COLO829 (cell line): ENCODE data around the gene POLG.

Experiments
- DNase-seq: peaks from one replicate; pipeline ENCODE4 v3.0.0; 2012; ENCODE audit warnings: low spot score

Gene POLG

DNA sequence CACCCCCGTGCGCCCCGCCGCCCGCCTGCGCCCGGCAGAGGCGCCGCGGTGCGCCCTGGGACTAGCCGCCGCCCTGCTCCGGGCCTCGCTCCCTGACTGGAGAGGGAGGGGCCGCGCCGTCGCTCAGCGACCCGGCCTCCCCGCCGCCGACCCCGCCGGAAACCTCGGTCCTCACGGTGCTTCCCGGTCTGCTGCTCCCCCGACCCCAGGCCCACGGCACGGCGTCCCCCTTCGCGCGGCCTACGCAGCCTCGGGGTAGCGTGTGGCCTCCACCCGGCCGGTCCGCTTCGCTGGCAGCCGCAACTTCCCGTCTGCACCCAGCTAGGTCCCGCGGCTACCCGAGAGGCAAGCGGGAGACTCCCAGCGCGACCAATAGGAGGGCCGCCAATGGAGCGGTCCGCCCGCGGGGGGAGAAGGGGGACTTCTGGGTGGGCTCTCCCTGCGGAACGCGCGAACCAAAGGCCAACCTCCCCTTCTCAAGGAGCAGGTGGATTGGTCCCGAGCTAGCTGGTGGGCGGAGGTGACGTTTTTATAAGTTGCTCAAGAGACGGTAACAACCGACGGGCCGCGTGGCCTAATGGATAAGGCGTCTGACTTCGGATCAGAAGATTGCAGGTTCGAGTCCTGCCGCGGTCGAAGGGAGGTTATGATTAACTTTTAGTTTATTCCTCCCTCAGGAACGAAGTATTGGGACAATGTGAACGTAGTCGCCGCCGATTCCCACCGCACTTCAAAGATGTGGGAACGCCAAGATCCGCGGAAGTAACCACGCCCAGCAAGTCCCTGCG lies at the start of gene POLG:
Gene POLG, minus strand, starts transcription at position 315 of the 788 bp plus-strand sequence. CDS start 1,070 bp downstream, outside the sequence.
- peak; percentile 97 for DNase-seq

DNA sequence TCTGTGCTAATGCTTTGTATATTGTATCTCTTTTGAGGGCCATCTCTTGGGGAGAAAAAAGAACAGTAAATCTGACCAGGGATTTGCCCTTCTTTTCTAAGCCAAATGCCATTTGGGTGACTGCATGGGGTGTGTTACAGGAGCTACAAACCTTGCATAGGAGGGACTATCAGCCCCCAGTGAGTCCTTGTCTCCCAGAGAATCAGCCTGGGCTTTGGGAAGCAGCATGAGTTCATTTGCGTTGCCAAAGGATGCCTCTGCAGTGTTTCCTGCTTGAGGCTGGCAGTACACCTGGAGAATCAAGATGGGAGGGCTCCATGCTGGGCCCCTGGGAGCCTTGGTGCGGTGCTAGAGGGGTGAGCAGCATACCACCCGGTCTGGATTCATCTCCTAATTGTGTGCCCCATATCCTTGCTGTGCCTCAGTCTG lies 49.6 kb upstream of the POLG start:
- DNase-seq: no peak

DNA sequence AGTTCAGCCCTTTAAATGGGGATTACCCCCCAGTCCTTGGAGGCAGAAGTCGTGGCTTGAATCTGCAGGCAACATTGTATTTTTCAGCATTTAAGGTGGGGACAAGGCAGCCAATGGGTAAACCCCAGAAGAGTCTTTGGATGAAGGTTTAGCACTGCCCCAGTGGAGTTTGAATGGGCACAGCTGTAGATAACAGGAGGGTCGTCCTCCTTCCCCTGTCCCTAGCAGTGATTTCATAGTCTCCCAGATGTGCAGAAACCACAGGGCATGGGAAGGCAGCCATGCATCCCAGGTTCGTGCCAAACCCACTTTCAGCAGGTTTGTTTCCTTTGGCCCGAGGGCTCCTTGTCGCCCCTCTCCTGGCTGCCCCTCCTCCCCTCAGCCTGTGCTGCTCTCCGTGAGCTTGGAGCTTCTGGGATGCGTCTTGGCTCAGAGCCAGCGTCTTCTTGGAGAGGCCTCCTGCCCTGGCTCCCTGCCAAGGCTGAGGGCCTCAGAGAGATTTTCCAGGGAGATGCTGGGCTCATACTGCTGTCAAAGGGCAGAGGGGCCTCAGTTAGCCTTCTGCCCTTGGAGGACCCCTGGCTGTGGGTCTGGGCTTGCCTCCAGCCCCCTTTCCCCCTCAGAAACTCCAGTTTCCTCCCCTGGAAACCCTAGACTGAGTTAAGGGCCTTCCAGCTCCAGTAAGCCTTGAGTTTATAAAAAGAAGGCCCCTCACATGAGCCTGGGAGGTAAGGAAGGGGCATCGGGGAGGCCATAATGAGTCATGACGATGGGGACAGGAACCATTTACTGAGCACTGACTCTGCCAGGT lies 48.9 kb upstream of the POLG start:
- no peak for DNase-seq

DNA sequence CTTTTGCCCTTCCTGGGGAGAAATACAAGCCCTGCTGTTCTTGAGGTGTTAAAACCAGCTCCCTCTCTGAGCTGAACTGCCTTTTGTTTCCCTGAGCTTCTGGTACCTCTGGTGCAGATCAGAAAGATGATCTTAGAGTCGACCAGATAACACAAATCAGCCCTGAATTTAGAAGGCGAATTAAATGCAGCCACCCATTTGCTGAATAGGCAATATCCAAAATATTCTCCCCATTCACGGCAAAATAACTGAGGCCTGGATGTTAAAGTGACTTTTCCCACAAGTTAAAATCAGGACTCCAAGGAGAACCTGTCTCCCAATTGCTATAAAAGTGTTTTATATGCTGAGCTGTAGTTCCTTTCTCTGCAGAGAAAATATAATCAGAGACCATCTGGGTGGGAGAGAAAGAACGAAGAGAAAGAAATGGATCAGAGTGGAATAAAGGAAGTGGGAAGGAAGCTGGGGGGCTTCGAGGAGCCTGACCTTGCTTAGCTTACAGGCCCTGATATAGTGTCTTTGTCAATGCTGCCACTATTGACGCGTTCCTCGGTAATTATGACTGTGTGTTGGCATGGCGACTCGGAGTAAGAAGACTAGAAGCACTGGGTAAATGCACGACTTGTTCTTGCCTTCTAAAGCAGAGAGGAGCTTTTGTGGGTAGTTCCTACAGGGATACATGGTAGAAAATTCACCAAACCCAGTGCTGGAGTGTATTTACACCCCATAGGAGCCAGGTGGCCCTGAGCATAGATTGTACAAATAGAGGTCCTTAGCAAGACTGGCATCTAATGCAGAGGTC lies 47.5 kb upstream of the POLG start:
- DNase-seq: no peak

DNA sequence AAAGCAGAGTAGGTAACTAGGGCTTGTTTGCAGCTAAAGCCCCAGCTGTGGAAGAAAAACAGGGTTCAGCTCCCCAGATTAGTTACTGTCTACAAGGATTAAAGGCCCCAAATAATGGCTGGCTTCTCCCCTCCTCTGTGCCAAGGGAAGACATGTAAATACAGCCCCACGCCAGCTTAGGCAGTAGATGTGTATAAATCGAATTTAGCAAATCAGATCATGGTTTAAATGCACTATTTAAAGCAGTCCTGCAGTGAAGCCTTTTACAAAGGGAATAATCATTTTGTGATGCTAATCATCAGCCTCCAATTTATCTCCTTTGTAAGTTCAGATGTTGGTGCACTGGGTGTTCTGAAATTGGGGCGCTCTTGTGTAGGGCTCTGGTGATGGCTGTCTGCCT lies 46.7 kb upstream of the POLG start:
- DNase-seq: no peak

DNA sequence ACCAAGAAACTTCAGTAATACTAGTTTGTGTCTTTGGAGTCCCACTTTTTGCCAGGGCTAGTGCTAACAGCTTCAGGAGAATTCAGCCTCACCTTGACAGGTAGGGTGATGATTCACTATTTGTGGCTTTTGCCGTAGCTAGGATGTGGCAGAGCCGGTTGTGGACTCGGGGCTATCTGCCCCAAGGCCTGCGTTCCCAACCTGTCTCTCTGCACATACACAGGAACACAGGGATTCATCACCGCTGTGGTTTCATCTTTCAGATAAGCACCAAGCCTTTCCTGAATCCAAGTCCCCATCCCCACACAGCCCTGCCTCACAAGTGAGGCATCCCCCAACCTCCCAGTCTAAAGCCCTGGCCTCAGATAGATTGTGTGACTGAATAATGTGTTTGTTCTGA lies 45.2 kb upstream of the POLG start:
- no peak for DNase-seq

DNA sequence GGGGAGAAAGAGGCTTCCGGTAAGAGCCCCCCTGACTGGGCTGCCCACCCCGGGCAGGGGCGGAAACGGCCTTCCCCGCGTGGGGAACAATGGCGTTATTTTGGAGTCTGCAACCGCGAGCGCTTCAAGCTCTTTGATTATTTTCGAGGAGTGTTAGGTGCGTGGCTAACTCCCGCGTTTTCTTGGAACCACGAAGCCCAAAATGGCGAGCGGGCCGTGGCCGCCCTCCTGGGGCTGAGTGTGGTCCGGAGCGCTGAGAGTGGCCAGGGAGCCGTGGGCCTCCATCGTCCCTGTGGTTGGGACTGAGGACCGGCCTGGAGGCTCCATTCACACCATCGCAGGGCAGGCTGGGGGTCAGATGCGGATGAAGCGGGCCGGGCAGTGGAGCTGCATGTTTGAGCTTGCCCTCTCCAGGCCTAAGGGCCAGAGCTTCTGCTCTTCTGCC lies 44.6 kb upstream of the POLG start:
- no peak for DNase-seq

DNA sequence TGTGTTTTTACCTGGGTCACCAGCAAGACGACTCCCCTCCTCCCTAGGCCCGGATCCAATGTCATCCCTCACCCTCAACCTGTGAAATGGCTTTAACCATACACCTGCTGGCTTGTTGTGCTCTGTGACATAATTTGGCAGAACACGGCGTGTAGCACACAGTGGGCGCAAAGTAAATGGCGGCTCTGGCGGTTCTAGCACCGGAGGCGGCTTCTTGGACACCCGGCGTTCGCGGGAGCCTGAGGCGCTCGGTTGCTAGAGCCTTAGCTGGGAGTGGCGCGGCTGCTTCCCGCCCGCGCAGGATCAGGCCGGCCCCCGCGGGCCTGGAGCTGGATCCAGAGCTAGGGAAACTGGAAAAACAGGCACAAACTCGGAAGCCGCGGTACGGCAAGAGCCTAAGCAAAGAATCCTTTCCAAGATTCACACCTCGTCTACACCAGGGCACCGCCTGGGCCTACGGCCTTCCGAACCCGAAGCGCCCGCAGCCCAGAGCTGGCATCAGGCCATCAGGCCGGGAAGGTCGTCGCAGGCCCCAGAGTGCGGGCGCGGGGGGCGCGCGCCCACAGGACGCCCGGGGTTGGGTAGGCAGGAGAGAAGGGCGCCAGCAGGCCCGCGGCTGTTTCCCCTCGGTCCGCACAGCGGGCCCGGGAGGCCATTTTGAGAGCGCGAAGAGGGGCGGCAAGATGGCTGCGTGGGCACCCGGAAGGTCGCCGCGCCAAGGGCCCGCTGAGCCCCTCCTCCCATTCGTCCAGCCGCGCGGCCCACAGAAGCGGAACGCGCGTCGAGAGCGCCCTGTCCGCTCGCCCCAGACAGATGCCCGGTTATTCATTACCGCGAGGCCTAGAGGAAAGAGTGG lies 43.9 kb upstream of the POLG start:
- no peak for DNase-seq

DNA sequence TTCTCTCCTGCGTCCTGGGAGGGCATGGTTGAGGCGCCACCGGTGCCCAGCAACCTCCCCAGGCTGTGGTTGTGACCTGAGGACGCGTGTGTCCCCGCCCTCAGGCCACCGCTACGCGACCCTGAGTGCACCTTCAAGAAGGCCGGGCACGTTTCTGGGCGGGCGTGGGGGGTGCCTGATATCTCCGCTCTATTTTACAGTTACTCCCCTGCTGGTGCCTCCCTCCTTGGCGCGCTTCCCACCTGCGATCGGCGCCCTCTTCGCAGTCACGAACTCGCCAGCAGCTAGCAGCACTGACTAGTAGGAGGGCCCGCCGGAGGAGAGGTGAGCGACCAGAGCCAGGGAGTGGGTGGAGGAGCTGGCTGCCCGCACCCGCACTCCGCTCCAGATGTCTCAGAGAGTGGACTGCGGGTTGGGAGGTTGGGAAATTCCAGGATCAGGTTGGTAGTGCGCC lies 43.2 kb upstream of the POLG start:
- DNase-seq: no peak

DNA sequence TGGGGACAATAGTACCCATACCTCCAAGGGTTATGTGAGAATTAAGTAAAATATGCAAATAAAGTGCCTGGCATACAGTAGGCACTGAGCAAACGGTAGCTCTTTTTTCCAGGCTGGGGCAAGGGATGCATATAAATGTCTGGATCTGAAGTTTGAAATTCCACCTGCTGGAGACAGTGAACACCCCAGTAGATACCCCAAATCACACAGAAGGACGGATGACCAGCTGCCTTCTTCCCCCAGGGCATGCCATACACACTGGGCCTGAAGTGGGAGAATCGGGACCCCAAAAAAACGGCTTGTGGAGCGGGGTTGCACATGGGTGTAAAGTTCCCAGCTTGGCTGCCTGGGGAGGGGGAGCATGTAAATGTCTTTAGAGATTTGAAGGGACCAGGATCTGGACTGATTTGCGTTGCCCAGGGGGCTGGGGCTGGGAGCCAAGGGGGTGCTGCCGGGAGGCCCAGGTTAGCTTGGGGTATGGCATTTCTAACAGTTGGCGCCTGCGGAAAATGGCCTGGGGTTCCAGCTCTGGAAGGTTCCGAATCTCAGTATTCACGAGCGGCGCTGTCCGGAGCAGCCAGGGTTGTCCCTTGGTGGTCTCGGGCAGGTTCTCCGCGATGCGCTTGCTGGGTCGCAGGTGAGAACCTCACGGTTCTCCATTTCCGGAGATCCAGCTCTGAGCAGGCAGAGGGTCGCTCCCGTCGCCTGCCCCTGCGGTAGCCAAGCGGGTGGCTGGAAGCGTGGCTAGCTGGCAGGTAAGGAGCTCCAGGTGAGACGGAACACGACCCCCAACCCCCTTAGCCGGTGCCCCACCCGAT lies 42.6 kb upstream of the POLG start:
- DNase-seq: no peak

DNA sequence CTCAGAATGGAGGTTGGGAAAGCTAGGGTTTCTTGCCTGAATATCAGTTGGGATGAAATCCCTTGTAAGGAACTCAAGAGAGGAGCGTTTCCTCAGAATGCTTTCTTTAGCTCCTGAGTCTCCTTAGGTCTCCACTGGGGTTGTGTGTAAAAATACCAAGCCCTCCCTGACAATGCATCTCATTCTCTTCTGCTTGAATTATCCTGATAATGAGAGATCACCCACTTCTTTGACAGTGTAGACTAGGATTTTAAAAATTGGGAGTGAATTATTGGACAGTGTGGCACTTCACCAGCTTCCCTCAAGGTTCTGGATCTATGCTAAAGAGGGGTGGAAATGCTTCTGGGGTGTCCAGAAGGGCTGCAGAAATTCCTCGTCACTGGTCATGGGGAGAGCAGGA lies 41.8 kb upstream of the POLG start:
- DNase-seq: no peak

DNA sequence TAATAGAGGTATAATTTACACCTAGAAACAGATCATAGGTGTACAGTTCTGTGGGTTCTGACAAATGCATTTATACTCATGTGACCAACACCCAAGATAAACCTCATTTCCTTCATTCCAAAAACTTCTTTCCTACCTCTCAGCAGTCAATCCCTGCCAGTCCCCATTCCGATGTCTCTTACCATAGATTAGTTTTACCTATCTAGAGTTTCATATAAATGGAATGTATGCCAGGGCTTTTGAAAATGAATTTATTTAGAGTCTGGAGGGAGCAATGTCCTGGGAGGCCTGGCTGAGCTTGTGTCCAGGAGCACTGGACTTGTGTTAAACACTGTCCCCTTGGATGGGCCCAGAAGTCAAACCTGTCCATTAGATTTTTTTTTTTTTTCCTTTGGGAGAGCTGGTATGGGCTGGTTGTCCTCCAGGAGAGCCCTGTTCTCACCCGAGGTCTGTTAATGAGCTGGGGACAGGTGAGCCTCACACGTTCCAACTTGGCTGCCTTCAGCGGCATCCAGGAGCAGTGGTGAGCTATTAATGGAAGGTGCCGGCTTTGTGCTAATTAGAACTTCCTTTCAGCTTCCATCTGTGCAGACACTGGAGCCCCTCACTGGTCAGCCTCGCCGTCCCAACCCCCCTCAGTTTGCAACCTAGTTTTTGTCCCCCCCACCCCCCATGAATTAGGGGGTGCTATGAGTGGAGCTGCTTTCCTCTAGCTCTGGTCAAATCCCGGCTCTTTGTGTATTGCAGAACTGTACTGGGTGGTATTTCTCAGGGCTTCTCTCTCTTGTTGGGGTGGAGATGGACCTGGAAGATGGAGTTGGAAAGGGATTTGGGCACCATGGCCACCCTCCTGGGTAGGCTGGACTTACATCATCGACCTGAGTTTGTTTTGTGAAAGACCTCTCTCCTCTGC lies 40.7 kb upstream of the POLG start:
- DNase-seq: no peak

DNA sequence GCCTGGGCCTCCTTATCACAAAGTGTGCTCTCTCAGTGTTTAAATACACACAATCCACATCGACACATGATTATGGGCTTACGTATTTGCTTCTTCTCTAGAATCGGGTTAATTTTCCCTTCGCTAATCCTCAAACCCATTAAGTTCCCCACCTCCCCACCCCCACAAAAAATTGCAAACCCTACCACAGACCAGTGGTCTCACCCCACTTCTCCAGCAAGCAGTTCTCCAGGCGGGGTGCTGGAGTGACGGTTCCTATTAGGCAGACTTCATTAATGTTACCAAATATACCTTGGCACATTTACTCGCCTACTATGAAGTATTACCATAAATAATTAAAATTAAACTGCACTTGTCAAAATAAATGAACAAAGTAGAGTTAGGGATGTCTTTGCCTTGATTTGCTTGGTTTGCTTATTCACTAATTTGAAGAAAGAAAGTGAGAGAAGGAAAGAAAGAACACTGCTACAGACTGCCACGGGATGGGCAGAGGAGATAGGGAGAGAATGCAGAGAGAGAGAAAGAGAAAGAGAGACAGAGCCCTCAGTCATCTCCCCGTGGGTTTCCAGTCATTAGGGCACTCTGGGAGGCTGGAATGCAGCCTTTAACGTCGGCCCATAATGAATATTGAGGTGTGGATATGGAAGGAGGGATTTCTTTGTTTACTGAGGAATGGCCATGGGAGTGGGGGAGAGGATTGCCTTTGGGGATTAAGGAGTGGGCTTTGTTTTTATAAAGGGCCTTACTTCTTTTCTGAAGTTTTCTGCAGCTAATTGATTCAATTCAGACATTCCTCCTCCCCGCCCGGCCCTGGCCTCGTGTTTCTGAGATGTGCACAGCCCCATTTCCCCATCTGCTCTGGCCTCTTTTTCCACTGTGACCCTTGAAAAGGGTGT lies 39.7 kb upstream of the POLG start:
- no peak for DNase-seq

DNA sequence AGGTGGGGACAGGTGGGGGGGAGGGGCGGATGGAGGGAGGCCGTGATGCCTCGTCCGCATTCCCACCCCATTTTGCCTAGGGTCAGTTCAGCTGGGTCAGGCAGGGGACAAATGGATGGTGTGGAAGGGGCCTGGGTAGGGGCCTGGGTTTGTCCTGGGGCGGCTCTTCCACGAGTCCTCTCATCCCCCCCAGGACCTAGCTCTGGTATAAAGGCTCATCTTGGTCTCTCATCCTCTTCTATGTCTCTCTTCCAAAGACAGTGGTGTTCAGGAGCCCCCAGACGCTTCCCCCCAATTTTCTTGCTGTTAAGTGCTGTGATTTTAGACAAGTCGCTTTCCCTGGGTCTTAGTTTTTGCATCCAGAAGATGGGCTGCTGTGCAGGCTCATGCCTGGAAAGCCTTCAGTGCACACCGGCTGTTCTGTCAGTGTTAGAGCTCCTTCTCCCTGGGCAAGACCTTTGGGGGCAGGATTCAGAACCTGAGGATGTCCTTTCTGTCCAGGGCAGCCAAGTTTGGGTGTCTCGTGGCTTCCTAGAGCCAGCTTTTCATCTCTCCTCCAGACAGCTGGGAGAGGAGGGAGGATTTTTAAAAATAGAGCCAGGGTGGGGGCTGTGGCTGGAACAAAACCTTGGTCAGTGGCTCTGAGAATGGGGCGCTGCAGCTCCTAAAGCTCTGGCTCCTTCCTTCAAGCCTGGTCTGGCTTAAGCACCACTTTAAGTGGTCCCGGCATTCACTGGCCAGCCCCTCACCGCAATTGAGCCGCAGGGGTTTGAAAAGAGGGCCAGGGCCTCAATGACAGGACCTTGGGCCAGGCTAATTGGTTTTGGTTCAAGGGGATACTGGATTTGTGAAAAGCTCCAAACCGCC lies 37.7 kb upstream of the POLG start:
- no peak for DNase-seq

DNA sequence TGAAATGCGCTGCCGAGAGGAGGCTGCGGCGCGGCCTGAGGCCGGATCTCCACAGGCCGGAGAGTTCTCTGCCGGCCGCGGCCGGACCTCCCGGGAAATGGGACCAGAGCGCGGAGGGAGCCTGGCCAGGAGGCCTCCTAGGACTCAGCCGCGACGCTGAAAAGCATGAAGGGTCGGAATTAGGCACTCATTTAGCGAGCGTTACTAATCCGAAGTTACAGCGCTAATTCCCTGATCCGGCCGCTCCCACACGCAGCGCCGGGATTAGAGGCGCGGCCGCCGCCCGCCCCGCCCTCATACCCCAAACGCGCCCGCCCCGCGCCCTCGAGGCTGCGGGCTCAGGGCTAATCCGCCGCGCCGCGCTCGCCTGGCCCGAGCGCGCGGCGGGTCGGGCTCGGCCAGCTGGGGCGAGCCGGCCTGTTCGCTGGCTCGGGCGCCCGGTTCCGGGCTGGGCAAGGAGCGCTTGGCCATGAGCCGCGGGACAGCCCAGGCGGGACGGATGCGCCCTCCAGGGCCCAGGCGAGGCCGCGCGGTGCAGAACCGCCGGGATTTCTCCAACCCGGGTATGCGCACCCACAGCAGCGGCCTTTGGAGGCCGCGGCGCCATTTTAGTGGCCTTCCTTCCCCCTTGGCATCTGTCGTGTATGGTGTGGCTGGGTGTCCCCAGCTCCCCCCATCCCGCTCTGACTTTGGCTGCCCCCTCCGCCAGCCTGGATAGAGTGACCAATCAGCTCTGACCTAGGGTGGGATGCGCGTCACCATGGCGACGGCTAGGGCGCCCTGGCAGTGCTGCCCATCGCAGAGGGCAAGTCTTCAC lies 36.8 kb upstream of the POLG start:
- no peak for DNase-seq

DNA sequence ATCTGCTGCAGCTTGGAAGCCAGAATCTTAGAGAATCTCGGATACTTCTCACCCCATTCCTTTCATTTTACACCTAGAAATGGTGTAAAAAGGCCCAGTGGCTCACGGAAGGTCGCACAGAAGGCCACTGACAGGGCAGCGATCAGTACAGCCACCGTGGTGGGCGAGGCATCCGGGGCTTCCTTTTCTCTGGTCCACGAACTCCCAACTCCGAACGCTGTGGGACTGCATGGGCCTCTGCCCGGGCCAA lies 36.3 kb upstream of the POLG start:
- DNase-seq: no peak
